ENCODE measurements around the gene FOXI1.

DNA sequence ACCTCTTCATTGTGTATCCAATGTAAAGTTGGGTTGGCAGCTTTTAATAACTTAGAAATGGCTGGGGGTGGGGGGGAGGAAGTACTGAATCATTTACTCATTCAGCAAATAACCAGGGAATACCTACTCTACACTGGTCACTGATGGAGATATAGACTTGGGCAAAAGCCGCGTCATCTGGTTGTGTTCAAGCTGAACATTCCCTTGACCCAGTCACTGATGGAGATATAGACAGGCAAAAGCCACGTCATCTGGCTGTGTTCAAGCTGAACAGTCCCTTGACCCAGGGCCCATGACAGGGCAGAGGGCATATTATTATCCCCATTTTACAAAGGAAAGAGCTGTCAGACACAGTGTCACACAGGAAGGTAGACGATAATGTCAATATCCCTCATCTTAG, 32.6 kb downstream of the FOXI1 start:
- TF ChIP-seq POLR2AphosphoS5 (IDR thresholded peaks at IDR 0.05) (no peak), POLR2A (IDR thresholded peaks at IDR 0.05) (no peak)

Data from suprapubic skin (tissue), 4 donors.